ENCODE data around the gene TRIM36.

DNA sequence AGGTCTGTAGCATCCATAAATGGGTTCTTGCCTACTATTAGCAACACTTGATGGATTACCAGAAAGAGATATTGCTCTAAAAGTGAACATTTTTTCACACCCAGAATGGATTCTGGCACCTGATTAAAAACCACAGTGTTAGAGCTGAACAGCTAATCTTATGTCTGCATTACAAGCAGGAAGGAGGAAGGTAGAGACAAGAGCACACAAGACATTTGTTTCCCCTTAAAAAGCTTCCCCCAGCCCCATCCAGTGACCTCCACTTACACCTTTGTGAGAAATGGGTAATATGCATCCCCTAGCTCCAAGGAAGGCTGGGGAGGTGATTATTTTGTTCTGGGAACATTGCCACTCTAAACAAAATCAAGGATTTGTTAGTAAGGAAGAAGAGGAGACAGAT is 12.0 kb upstream of the TRIM36 start:
- TF ChIP-seq CTCF (IDR thresholded peaks at IDR 0.05) (no peak), POLR2A (IDR thresholded peaks at IDR 0.05) (no peak)
